Epithelial cell of esophagus (primary cell): Measurements from ENCODE around the gene EPG5.

Experiments used
- DNase-seq: peaks from one replicate; pipeline ENCODE4 v3.0.0; 2010; ENCODE audit warnings: low read depth
- H3K4me3 ChIP-seq: 2 replicates; pipeline ENCODE4 v1.5.1; 2011; ENCODE audit warnings: mild to moderate bottlenecking, low read length, control low read depth
- TF ChIP-seq, protein P1 (sequence below): IDR thresholded peaks from 2 replicates; pipeline ENCODE4 v1.5.1; 2011; ENCODE audit warnings: low read depth, mild to moderate bottlenecking, low read length, control low read depth, inconsistent platforms; ENCODE audit not compliant: insufficient read depth; ENCODE audit errors: missing control alignments

Gene EPG5

GRCh38 chr18:45889419-45890064, 77.6 kb downstream of the EPG5 start:
- no peak for DNase-seq
- TF ChIP-seq, protein P1, sequence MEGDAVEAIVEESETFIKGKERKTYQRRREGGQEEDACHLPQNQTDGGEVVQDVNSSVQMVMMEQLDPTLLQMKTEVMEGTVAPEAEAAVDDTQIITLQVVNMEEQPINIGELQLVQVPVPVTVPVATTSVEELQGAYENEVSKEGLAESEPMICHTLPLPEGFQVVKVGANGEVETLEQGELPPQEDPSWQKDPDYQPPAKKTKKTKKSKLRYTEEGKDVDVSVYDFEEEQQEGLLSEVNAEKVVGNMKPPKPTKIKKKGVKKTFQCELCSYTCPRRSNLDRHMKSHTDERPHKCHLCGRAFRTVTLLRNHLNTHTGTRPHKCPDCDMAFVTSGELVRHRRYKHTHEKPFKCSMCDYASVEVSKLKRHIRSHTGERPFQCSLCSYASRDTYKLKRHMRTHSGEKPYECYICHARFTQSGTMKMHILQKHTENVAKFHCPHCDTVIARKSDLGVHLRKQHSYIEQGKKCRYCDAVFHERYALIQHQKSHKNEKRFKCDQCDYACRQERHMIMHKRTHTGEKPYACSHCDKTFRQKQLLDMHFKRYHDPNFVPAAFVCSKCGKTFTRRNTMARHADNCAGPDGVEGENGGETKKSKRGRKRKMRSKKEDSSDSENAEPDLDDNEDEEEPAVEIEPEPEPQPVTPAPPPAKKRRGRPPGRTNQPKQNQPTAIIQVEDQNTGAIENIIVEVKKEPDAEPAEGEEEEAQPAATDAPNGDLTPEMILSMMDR, result no peak
- H3K4me3 ChIP-seq, result no peak overlapping the region

DNA sequence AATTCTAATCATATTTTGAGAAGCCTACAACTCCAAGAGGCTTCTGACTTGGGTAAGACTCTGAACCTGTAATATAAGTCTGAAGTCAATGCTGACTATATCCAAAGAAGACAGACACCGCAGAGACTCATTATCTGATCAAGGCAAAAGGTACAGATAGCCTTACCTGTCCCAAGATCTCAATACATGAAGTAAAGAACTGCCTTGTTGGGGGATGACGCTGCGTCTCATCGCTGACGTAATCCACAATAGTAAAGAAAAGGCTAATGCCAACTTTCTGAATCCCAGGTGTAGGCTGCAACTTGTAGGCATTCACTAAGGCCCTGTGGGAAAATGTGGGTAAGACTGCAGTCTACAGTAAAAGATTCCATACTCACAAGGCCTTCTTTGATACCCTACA, 79.5 kb downstream of the EPG5 start:
- TF ChIP-seq, protein P1, result no peak
- no peak overlapping the region for H3K4me3 ChIP-seq
- no peak for DNase-seq

DNA sequence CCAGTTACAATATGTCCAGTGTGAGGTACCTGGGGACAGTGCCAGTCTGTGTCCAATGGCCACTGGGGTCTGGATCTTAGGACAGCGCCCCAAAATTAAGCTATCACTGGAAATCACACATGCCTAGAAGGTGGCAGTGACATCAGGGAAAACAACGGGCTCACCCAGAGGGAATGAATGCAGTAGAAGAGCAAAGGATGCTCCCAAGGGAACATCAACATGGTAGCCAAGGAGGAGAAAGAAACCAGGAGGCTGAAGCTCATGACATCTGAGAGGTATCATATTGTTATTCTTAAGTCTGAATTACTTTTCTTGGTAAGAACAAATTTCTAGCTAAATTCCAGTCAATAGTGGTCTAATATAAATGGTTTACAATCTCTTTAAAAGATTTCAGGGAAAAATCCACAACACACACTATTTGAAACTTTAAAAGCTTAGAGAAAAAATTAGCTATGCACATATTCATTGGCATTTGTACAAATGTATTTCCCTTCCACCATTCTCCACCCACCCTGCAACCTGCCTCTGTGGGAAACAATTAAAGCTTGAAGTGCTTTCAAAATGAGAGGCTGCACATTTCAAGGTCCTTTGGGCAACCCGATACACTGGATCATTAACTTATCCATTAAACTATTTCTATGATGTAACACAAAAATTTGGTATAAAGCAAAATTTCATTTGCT, 86.1 kb downstream of the EPG5 start:
- TF ChIP-seq, protein P1, result no peak
- H3K4me3 ChIP-seq, result no peak overlapping the region
- no peak for DNase-seq

DNA sequence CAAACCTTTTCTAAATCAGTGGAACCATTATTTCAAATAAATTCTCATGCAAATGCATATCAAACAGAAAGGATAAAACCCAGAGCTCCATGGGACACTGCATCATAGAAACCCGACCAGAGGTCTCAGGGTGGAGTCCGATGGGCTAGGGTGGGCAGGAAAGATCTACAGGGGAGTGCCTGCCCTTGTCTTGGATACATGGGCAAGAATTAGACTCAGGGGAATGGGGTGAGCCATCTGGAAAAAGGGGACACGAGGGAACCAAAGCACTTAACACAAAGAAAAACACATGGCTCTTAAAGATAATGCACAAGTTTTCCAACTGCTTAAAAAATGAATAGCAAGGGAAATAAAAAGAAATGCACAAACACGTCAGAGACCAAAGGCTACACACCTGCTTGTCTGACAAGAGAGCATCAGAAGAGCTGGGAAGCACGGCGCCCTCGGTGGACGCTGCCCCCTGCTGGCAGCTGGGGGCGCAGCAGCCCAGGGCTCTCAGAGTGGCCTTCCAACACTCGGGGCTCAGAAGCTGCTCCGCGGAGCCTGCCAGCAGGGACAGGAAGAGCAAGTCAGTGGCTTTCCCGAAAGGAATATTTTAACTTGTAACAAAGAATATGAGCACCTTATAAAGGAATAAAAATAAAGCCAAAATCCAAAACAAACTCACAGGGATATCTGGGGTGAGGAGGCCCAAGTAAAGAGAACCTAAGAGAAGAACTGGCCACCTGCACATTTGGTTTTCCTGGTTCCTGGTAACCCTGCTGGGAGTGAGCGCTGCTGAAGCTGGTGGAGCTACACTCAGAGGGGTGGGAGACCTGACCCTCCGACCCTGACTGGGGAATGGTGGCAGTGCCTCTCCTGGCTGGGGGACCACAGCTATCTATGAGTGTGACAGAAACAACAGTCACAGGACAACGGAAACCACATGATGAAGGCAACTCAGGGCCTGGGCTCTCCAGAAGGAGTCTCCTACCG, 87.2 kb downstream of the EPG5 start:
- TF ChIP-seq, protein P1, result peak; percentile 98
- no peak overlapping the region for H3K4me3 ChIP-seq
- peak; percentile 60 for DNase-seq

GRCh38 chr18:45877403-45877802, 89.7 kb downstream of the EPG5 start:
- TF ChIP-seq, protein P1, result no peak
- DNase-seq, result no peak
- no peak overlapping the region for H3K4me3 ChIP-seq

- TF ChIP-seq, protein P1, result no peak
- no peak for DNase-seq
- no peak overlapping the region for H3K4me3 ChIP-seq
Observed at GRCh38 chr18:45876161-45876560, 91.0 kb downstream of the EPG5 start.
